Stimulated activated CD4-positive, alpha-beta T cell treated with anti-CD3 and anti-CD28 coated beads, Interleukin-4, amount 100 ng/mL, for 1 hour (primary cell): Measurements from ENCODE around the gene ESPNL.

Source experiments
- DNase-seq: peaks from one replicate; pipeline ENCODE4 v3.0.0-alpha.2; 2020

The ESPNL gene

DNA sequence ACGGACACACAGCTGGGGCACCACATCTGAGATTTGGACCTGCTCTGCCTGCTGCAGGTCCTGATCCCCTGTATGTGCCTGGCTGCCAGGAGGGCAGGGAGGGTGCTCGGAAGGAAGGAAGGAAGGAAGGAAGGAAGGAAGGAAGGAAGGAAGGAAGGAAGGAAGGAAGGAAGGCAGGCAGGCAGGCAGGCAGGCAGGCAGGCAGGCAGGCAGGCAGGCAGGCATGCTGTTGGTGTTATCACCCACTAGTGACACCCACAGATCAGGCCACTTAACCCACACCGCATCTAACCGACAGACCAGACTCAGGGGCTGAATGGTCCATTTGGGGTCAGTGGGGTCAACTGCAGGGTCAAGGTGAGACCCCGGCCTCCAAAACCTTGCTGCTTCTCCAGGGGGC, 44.1 kb downstream of the ESPNL start:
- DNase-seq: no peak

DNA sequence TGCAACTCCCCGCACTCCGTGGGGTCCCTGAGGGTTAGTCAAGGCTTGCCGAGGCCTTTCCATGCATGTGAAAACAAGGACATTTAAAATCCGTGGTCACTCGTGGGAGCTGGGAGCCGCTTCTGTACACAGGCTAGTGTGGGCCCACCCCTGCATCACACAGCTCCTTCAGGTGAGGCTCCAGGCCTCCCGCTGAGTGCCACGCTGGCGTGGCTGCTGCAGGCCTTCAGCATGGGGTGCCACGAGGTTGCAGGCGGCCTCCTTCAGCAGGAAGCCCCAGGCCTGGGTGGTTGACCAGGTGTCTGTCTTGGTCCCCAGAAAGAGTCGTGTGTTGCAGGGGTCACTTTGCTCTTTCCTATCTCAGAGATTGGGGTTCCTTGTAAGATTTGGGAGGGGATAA, 44.9 kb downstream of the ESPNL start:
- no peak for DNase-seq

DNA sequence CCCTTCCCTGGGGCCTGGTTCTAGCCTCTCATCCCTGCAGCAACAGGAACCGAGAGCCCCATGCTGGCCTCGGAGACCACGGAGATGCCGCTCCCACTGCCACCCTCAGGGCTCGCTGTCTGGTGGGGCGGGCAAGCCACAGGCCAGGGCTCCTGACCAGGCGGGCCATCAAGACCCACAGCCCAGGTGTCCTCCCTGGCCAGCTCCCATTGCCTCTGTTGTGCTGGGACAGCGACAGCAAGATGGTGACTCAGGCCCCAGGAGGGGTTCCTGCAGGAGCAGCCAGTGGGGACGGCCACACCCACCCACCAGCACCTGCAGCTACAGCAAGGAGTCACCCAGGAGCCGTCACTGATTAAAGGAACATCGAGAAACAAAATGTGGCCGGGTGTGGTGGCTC, 45.7 kb downstream of the ESPNL start:
- DNase-seq: no peak

DNA sequence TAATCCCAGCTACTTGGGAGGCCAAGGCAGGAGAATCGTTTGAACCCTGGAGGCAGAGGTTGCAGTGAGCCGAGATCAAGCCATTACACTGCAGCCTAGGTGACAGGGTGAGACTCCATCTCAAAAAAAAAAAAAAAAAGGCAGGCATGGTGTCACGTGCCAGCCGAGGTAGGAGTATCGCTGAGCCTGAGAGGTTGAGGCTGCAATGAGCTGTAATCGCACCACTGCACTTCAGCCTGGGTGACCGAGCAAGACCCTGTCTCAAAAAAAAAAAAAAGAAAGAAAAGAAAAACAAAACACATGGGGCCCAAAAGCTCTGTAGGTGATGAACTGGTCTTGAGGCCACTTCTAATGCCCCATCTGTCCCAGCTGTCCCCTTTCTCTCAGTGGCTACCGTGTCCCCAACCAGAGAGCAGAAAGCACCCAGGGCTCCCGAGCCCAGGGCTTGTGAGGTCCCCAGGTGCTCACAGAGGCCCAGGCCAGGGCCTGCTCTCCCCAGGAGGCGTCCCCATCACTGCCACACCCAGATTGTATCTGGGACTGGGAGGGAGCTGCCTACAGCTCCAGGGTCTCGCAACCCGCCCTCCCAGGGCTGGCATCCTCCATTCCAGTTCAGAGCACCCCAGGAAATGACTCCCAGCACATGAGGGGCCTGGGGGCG, 46.9 kb downstream of the ESPNL start:
- DNase-seq: no peak

DNA sequence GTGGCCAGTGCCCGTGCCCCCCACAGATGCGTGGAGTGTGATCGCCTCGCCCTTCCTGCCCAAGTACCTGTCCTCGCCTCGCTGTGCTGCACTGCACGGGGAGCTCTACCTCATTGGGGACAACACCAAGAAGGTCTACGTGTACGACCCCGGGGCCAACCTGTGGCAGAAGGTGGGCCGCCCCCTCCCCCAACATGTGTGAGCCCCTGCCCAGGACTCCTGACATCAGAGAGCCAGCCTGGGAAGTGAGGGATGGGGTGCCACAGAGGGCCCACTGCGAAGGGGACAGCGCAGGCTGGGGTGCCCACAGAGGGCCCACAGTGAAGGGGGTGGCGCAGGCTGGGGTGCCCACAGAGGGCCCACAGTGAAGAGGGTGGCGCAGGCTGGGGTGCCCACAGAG, 48.8 kb downstream of the ESPNL start:
- DNase-seq: no peak

DNA sequence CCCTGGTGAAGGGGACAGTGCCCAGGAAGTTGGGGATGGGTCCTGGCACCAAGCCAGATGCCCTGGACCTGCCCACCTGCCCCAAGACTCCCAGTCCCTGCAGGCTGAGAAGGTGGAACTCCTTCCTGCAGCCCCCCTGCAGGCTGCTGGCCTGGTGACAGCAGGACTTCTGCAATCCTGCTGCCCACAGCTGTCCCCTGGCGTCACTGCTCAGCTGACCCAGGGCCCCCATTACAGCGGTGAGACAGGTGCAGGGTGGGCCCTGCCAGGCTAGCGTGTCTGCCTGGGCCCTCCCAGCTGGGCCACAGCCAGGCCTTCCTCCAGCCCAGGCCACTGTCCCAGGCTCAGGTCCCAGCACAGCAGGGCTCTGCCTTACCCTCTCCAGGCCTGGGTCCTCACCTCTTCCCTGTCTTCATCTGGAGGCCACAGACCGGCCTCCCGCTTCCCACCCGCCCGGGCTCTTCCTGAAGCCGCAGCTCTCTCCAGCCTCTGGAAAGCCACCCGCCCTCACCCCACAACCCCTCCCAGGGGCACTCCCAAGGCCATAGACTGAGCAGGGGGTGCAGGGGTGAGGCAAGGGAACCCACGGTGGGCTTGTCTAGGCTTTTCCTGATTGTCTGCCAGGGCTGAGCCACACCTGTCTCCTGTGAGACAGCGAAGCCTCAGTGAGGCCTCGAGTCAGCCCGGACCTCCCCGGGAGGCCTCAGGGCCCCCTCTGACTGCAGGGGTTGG, 49.9 kb downstream of the ESPNL start:
- DNase-seq: no peak

DNA sequence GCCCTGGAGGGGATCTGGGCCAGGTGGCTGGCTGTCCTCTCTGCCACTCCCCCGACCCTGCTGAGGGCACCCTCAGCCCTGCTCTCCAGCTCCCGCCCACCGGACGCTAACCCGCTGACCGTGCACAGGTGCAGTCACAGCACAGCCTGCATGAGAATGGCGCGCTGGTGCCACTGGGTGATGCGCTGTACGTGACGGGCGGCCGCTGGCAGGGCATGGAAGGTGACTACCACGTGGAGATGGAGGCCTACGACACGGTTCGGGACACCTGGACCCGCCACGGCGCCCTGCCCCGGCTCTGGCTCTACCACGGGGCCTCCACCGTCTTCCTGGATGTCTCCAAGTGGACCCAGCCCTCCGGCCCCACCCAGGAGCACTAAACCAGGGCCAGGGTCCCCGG, 50.5 kb downstream of the ESPNL start:
- DNase-seq: no peak

DNA sequence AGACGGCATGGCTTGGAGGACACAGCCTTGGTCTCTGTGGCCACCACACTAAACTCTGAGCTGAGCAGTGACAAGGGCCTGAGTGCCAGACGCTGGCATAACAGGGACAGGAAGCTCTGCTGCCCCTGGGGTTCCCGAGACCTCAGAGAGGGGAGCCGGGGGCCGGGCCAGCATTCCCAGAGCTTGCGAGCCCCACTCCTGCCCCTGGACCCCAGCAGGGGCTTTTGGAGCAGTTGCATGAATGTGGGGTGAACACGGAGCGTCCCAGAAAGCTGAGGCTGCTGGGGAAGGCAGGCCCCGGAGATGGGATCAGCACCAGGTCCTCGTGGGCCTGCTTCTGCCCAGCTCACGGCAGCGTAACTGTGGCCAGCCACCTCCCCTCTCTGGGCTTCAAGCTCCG, 51.1 kb downstream of the ESPNL start:
- DNase-seq: no peak

DNA sequence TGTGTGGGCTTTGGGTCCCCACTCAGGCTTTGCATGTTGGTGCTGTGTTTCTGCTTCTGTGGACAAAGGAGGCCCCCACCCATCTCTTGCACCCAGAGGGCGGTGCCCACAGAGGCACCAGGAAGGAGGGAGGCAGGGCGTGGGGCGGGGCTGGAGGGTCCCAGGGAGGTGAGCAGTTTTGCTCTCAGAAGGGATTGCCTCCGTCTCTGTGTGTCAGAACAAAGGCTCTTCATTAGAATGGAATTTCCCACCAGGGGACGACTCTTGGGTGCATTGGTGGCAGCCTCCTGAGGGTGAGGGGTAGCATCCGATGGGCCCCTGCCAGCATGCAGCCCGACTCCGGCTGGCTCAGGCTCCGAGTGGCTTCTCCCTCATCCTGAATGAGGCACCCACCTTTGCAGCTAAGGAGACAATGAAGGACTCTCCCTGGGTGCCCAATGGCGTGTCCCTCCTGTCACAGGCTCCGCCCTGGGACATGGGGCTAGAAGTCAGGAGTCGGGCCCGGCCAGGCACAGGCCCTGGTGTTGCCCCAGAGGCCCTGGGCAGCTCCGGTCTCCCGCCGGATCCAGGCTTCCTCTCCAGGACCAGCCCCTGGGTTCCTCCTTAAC, 51.6 kb downstream of the ESPNL start:
- DNase-seq: no peak

DNA sequence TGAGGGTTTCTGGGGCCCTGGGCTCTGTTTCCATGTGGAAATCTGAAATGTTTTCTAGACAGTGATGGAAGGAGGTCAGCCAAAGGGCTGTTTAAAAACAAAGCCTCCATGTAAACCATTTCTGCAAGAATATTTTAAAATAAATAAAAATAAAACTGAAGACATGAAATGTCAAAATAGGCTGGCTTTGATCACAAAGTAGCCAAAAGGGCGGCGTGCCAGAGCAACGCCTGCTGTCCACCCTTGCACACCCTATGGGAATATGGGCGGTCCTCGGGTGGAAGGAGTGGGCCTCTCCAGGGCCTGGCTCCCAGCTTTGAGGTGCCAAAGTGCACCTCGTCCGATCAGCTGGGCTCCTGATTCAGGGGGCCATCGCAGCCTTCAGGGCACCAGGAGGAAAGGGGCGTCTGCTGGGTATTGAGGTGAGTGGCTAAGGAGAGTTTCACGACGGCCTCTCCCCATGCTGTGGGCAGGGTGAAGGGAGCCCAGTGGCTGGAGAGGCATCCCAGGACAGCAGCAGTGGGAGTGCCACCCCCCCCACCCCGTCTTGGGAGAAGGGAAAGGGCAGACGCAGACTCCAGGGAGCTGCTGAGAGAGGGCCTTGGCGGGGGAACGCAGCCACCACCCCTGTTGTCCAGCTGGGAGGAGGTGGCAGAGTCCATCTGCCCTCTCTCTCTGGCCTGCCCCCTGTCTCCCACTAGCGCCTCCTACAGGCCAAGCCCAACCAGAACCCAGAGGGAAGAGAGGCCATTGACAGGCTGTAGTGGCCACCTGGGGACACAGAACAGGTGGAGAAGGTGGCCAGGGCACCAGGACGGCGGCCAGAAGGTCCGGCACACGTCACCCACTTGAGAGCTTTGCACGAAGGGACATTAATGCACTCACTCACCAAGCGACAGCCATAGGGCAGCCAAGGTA, 52.9 kb downstream of the ESPNL start:
- no peak for DNase-seq

DNA sequence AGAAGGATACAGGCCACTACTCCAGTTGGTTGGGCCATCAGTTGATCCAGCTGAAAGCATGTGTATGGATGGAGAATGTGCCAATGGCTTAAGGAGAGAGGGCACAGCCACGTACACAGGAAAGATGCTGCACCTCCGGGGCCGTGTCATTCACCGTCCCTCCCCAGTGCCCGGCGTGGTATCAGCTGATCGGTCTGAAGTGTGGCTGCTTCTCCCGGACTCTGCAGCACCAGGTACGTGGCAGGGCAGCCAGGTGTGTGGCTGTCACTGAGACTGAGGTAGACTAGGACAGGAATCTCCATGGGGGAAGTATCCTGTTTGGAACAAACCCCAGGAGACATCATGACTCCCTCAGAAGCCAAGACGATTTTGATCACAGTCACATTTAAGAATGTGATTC, 54.4 kb downstream of the ESPNL start:
- DNase-seq: no peak

DNA sequence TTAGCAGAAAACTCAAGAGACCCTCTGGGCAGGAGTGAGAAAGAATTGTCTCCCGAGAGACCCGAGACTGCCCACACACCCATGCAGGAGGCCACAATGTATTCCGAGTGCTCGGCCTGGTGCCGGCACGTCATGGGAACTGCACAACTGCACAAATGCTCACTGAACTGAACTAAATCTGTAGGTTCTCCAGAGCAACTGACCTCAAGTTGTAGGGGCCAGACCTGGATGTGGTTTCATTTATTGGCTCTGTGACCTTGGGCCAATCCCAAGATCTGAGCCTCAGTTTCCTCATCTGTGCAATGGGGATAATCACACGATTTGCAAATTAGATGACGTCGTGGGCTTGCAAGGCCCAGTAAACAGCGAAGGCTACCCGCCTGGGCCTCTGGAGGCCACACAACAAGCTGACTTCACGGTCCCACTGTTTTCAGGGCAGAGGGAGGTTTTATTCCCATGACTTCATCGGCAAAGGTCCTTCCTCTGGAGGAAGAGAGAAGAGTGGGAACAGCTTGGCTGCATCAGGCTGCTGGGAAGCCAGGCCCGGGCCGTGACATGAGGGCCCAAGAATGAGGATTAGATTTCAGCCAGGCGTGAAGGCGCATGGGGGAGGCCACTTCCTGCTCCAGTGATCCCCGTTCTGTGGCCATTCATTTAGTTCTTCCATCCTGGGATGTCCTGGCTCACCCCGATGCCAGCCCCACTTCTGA, 55.1 kb downstream of the ESPNL start:
- no peak for DNase-seq

DNA sequence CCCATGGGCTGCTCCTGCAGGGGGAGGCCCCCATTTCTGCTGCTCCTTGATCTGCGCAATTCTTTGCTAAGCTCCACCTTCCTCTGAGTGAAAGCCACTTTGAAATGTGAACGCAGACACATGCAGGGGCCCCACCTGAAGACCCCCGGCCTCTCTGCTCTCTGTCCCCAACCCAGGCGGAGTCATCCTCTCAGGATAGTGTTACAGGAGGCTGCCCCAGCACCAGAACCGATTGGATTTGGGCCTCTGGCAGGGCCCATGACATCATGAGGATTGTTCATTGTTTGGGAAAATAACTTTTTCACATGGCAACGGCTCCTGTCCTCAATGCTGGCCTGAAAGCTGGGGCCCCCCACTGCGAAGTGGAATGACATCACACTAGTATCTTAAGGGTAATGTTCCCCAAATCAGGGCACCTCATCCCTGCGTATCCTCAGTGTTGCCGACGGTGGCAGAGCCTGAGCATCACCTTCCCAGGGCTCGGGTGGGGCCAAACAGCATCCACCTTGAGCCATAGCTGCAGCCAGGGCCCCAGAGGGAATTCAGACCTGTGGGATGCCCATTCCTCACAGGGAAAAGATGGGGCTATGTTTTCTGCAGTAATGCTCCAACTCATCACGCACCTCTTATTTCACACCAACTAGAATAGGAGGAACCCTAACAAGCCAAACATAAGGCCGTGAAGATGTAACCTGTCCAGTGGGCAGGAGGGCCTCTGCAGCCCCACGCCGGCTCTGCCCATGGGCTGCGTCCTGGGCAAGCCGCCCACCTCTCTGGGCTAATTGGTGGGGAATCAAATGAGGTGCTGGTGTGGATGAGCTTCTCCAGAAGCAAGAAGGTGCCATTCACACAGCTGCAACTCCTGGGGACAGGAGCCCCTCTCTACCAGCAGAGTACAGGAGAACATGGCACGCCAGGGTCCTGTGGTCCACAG, 55.9 kb downstream of the ESPNL start:
- no peak for DNase-seq

DNA sequence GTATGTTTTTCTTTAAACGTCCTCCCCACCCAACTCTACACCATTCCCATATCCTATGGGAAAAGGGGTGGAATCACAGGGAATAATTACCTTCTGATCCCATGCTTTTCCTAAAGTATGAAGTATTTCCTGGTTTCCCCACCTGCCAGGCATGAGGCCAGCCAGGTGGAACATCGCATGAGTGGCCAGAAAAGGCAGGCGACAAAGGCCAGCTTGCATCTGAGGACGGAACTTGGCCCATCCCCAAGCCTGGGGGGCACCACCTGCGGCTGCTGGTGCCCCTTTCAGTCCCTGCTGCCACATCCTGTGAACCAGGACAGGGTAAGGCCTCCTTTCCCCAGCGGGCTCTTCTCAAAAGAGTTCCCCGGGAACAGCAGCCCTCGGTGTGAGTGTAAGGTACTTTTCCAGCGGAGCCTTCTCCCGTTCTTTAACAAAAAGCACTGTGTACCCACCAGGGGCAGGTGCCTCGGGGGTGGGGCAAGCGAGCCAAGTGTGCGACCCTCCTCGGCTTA, 57.4 kb downstream of the ESPNL start:
- DNase-seq: no peak

DNA sequence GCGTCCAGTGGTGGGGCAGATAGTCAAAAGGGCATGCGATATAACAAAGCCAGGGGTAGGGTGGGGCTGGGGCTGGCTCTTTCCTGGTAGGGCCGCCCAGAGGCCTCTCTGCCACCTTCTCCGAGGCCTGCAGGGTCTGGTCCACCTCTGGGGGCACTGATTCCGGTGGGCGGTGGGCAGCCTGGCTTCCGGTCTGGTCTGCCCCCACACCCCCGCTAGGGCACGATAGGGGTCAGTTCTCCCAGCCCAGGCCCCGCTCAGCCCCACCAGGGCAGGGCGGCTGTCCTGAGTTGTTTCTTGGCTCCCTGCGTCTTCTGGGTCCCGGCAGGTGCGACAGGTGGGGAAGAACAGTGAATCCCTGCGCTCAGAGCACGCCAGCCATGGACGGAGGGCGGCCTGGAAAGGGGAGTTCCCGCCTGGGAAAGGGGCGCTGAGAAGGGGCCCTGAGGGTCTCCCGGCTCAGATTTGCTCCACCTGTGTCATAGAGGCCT, 57.9 kb downstream of the ESPNL start:
- no peak for DNase-seq

DNA sequence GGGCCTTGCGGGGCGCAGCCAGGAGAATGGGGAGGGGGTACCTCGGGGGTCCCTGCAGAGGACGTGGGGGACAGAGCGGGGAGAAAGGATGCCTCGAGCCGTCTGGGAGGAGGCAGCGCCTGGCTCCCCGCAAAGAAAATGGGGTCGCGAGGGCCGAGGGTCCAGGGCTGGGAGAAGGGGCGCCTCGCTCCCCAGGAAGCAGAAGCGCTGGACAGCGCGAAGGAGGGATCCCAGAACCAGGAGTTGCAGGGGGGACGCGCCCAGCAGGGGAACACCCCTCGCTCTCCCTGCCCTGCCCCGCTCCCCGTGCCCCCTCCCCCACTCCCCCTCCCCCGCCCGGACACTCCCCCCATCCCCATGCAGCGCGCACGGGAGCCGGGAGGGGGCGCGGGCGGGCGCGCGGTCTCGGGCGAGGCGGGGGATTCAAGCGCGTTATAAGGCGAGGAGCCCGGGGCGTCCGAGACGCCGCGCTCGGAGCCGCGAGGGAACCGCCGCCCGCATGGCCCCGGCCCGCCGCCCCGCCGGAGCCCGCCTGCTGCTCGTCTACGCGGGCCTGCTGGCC, 58.5 kb downstream of the ESPNL start, which contains the start of gene ERFE:
TSS of gene ERFE (plus strand) at position 462 of the 562 bp plus-strand sequence. CDS start at position 500, 38 bp downstream.
- peak; percentile 62 for DNase-seq

DNA sequence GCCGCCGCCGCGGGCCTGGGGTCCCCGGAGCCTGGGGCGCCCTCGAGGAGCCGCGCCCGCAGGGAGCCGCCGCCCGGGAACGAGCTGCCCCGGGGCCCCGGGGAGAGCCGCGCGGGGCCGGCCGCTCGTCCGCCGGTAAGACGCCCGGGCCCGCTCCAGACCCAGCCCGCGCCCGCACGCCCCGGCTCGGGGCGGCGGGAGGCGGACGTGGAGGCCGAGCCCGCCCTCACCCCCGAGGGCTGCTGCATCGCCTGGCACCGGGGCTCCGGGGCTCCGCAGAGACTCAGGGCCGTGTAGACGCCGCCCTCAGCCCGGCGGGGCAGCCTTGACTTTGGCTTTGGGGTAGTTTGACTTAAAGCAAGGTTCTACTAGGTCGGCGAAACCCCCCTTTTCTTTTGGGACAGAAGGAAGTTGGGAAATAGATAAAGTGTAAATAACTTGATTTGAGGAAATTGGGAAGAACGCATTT, 59.0 kb downstream of the ESPNL start:
- DNase-seq: peak; percentile 33

DNA sequence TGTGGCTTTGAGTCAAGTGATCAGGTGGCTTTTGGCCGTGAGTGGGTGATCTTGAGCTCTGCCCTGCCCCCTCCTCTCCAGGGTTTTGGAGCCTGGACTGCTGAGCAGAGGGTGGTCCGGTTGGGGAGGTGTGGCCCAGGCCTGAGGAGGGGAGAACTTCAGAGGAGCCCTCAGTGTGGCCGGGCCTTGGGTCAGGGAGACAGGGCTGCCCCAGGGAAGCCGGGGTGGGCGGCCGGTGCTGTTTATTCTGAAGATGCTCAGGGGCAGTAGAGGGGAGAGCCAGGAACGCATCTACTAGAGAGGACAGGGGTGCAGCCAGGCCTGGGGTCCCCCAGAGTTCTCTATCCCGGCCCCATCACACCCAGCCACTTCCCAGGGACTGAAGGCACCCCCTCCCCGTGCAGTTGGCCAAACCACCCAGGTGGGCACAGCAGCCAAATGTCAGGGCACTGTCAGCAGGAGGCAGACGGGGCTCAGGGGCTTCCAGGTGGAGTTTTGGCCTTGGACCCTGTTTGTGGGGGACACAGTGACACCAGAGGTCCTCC, 59.6 kb downstream of the ESPNL start:
- no peak for DNase-seq

DNA sequence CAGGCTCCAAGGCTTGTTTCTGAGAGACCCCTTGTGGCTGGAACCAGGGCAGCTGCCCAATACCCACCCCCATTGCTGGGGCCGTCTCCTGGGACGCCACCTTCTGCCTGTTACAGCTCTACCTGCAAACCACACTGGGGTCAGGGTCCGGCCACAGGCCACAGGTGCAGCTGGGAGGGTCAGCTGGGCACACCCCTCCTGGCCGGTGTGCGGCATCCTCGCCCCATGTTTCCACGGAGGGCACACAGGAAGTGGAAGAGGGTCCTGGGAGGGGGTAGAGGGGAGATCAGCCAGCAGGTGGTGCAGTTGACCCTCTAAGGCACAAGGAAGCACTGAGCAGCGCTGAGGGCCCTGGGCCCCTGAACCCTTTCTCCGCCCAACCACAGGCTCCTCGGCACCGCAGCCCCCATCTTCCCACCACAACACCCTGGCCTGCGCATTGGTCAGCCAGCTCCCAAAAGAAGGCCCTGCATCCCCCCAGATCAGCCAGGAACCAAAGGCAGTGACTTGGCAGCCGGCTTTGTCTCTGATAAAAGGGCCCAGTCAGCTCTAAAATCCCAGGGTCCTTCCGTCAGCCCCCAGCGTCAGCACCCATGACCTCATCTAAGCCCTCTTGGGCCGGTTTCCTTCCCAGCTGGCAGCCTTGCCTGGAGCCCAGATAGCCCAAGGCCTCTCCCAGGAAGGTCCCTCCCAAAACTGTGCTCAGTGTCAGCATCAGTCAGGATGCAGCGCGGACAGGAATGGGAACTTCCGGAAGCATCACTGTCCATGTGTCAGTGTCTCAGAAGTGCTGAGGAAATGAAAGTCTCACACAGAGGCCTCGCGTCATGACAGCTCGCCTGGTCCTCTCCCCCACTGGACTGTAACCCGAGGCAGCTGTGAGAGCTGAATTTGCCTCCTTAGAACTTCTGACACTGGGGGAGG, 60.3 kb downstream of the ESPNL start:
- DNase-seq: no peak
